Panc1 (cell line): ENCODE measurements around the gene CTNND2. TPM values are rescaled to one million over a fixed set of nuclear protein-coding genes. Genes with fewer than 3 reads are reported as not detected.

ENCODE experiments used
- ATAC-seq: fragments of 200-7000 bp; cut with Tn5 transposase; 2 replicates; pipeline ENCODE4 v1.9.1; 2020; ENCODE audit warnings: mild to moderate bottlenecking, moderate library complexity
- BruUV-seq: library from RNA; stranded (reverse); fragments of 400-500 nt; replicated peaks from 2 replicates; lab custom pipeline; 2021; lab: Mats Ljungman, UMichigan
- CTCF ChIA-PET: fragments of 300-600 bp; sonication (Branson Sonifier 250); formaldehyde crosslinking; loops from one replicate; lab custom pipeline; 2022; ENCODE audit warnings: antibody characterized with exemption; lab: Charles Lee
- POLR2A ChIA-PET: fragments of 300-600 bp; sonication (Branson Sonifier 250); formaldehyde crosslinking; loops from one replicate; lab custom pipeline; 2022; ENCODE audit warnings: antibody characterized with exemption; lab: Charles Lee
- DNase-seq: peaks from one replicate; pipeline ENCODE4 v3.0.0-alpha.2; 2010; ENCODE audit warnings: low read depth, low spot score
- H3K27ac ChIP-seq: 2 replicates; pipeline ENCODE4 v1.5.1; 2011; ENCODE audit warnings: mild to moderate bottlenecking, low read length, inconsistent platforms
- H3K27me3 ChIP-seq: fragments of 200-500 bp; sonication (Bioruptor generic); 2 replicates; pipeline ENCODE4 v1.6.0; 2014; ENCODE audit warnings: low read length, inconsistent platforms; ENCODE audit not compliant: control insufficient read depth, insufficient read depth
- H3K36me3 ChIP-seq: fragments of 200-500 bp; sonication (Bioruptor generic); 2 replicates; pipeline ENCODE4 v1.5.1; 2014; ENCODE audit warnings: inconsistent platforms, mild to moderate bottlenecking, low read length, moderate library complexity; ENCODE audit not compliant: control insufficient read depth, insufficient read depth
- H3K4me1 ChIP-seq: 2 replicates; pipeline ENCODE4 v1.5.1; 2011; ENCODE audit warnings: inconsistent platforms, mild to moderate bottlenecking, low read length, moderate library complexity; ENCODE audit not compliant: control insufficient read depth, insufficient read depth
- H3K4me3 ChIP-seq, 2 experiments: 2 replicates each; pipeline ENCODE4 v1.5.1; 2011 to 2012; ENCODE audit warnings: low read depth in 2 of 2, low read length in 2 of 2, mild to moderate bottlenecking in 2 of 2, inconsistent platforms in 1 of 2, moderate library complexity in 1 of 2
- H3K9me3 ChIP-seq: fragments of 200-500 bp; sonication (Bioruptor generic); 2 replicates; pipeline ENCODE4 v1.5.1; 2014; ENCODE audit warnings: low read depth, mild to moderate bottlenecking, inconsistent platforms, low read length, moderate library complexity; ENCODE audit not compliant: control insufficient read depth, insufficient read depth
- POLR2AphosphoS5 ChIP-seq: IDR thresholded peaks from 2 replicates; pipeline ENCODE4 v1.6.1; 2012; ENCODE audit warnings: mild to moderate bottlenecking, low read depth, low read length, moderate library complexity
- SIN3A ChIP-seq: IDR thresholded peaks from 2 replicates; pipeline ENCODE4 v1.6.1; 2012; ENCODE audit warnings: low read depth, mild to moderate bottlenecking, low read length, moderate library complexity, borderline replicate concordance; ENCODE audit not compliant: insufficient read depth
- TCF7L2 ChIP-seq: IDR thresholded peaks from 2 replicates; pipeline ENCODE4 v1.6.1; 2011; ENCODE audit warnings: mild to moderate bottlenecking, low read depth, low read length, inconsistent platforms
- in situ Hi-C: cut with HindIII; loops from 2 replicates; pipeline ENCODE4 v1.10.0; 2016; ENCODE audit warnings: low sequenced_read_pairs, low pct_unique_long_range_greater_than_20kb
- intact Hi-C: fragments of 100-400 bp; cut with micrococcal nuclease; formaldehyde crosslinking; loops from one replicate; pipeline ENCODE4 v1.10.0; 2022; ENCODE audit not compliant: unreplicated experiment
- total RNA-seq: library from RNA; stranded (reverse); gene quantifications from one replicate; pipeline ENCODE4 v1.2.1, GENCODE V29; 2021; ENCODE audit not compliant: unreplicated experiment
- TF ChIP-seq, protein P1 (sequence below), 2 experiments: IDR thresholded peaks; 2 replicates each; pipeline ENCODE4 v1.6.1; 2011 to 2012; ENCODE audit warnings: low read depth in 2 of 2, control low read depth in 1 of 2, low read length in 1 of 2, mild to moderate bottlenecking in 1 of 2, moderate library complexity in 1 of 2; ENCODE audit not compliant: insufficient read depth in 1 of 2
- TF ChIP-seq, protein P2 (sequence below): fragments of 450-650 bp; IDR thresholded peaks from 2 replicates; pipeline ENCODE4 v1.5.1; 2017; ENCODE audit warnings: mild to moderate bottlenecking

Gene CTNND2
- total RNA-seq, 1 experiment from 2014 or later: 1.0 TPM

DNA sequence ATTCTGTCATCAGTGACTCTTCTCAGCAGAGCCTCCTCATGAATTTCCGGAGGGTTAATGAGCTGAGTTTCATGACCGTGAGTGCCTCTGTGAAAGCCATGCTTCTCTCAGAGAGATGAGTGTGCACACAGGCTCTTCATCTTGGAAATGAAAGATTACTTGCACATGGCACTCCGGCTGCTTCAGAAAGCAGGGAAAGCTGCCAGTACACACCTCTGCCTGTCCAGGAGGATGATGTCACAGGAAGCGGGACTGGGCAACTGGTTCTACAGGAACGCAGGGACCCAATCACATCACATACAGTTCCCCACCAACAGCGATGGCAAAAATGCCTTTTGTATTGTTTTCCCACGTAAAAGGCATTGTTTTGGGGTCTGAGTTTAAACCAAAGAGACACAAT is 857.2 kb downstream of the CTNND2 start:
- Histone ChIP-seq H3K4me3 (no peak overlapping the region), H3K27ac (no peak overlapping the region), H3K9me3 (no peaks in the 10 kb centered on the region), H3K4me1 (no peaks in the 10 kb centered on the region), H3K27me3 (peaks cover 12% of the 10 kb centered on the region), H3K36me3 (no peaks in the 10 kb centered on the region)
- BruUV-seq: no TSS peak
- TF ChIP-seq SIN3A (no peak), TCF7L2 (no peak), POLR2AphosphoS5 (no peak)
- TF ChIP-seq, protein P1, sequence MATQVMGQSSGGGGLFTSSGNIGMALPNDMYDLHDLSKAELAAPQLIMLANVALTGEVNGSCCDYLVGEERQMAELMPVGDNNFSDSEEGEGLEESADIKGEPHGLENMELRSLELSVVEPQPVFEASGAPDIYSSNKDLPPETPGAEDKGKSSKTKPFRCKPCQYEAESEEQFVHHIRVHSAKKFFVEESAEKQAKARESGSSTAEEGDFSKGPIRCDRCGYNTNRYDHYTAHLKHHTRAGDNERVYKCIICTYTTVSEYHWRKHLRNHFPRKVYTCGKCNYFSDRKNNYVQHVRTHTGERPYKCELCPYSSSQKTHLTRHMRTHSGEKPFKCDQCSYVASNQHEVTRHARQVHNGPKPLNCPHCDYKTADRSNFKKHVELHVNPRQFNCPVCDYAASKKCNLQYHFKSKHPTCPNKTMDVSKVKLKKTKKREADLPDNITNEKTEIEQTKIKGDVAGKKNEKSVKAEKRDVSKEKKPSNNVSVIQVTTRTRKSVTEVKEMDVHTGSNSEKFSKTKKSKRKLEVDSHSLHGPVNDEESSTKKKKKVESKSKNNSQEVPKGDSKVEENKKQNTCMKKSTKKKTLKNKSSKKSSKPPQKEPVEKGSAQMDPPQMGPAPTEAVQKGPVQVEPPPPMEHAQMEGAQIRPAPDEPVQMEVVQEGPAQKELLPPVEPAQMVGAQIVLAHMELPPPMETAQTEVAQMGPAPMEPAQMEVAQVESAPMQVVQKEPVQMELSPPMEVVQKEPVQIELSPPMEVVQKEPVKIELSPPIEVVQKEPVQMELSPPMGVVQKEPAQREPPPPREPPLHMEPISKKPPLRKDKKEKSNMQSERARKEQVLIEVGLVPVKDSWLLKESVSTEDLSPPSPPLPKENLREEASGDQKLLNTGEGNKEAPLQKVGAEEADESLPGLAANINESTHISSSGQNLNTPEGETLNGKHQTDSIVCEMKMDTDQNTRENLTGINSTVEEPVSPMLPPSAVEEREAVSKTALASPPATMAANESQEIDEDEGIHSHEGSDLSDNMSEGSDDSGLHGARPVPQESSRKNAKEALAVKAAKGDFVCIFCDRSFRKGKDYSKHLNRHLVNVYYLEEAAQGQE (IDR thresholded peaks at IDR 0.05; ENCODE audit: insufficient read depth in 1 of 2, low read depth in 2 of 2, low read length in 1 of 2): no peak
- TF ChIP-seq, protein P2, sequence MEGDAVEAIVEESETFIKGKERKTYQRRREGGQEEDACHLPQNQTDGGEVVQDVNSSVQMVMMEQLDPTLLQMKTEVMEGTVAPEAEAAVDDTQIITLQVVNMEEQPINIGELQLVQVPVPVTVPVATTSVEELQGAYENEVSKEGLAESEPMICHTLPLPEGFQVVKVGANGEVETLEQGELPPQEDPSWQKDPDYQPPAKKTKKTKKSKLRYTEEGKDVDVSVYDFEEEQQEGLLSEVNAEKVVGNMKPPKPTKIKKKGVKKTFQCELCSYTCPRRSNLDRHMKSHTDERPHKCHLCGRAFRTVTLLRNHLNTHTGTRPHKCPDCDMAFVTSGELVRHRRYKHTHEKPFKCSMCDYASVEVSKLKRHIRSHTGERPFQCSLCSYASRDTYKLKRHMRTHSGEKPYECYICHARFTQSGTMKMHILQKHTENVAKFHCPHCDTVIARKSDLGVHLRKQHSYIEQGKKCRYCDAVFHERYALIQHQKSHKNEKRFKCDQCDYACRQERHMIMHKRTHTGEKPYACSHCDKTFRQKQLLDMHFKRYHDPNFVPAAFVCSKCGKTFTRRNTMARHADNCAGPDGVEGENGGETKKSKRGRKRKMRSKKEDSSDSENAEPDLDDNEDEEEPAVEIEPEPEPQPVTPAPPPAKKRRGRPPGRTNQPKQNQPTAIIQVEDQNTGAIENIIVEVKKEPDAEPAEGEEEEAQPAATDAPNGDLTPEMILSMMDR: no peak
- ChIA-PET CTCF (no interaction called here), POLR2A (no interaction called here)
- in situ Hi-C loops: no loop called here
- DNase-seq (no peak), ATAC-seq (no peak)
- intact Hi-C loops: no loop called here

DNA sequence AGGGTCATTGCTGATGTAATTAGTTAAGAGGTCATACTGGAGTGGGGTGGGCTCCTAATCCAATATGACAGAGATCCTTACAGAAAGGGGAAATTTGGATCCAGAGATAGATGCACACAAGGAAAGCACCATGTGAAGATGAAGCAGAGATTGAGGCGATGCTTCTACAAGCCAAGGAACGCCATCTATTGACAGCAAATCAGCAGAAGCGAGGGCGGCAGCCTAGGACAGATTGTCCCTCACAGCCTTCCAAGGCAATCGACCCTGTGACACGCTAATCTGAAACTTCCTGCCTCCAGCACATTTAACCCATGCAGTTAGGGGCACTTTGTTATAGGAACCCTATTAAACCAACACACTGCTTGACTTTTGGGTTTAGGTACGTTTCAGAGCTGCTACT is 858.1 kb downstream of the CTNND2 start:
- ChIA-PET POLR2A (no interaction called here), CTCF (no interaction called here)
- intact Hi-C loops (no loop called here), in situ Hi-C loops (no loop called here)
- no peaks in the 10 kb centered on the region for H3K36me3 ChIP-seq
- H3K9me3 ChIP-seq: no peaks in the 10 kb centered on the region
- ATAC-seq: no peak
- TF ChIP-seq, protein P2: peak; percentile 50
- TF ChIP-seq SIN3A: no peak
- no TSS peak for BruUV-seq
- peak; percentile 13 for DNase-seq
- no peaks in the 10 kb centered on the region for H3K4me1 ChIP-seq
- H3K4me3 ChIP-seq: no peak overlapping the region
- peaks cover 6% of the 10 kb centered on the region for H3K27me3 ChIP-seq
- no peak overlapping the region for H3K27ac ChIP-seq

DNA sequence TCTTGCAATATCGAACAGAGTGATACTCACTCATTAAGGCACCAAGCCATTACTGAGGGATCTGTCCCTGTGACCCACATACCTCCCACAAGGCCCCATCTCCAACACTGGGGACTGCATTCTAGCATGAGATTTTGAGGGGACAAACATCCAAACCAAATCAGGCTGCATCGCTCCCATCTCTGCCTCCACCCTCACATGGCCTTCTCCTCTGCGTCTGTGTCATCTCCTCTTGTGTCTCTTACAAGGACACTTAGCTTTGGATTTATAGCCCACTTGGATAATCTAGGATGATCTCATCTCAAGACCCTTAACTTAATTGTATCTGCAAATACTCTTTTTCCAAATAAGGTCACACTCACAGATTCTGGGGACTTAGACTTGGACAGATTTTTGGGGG is 858.8 kb downstream of the CTNND2 start:
- no peaks in the 10 kb centered on the region for H3K4me1 ChIP-seq
- H3K27ac ChIP-seq: no peak overlapping the region
- no peak for ATAC-seq
- POLR2A ChIA-PET: no interaction called here
- BruUV-seq: no TSS peak
- in situ Hi-C loops (no loop called here), intact Hi-C loops (no loop called here)
- CTCF ChIA-PET: no interaction called here
- no peaks in the 10 kb centered on the region for H3K9me3 ChIP-seq
- H3K4me3 ChIP-seq: no peak overlapping the region
- TF ChIP-seq, protein P2: no peak
- TF ChIP-seq SIN3A: no peak
- TF ChIP-seq POLR2AphosphoS5: no peak
- TF ChIP-seq, protein P1 (IDR thresholded peaks at IDR 0.05; ENCODE audit: insufficient read depth in 1 of 2, low read depth in 2 of 2, low read length in 1 of 2): no peak
- H3K36me3 ChIP-seq: no peaks in the 10 kb centered on the region
- DNase-seq: no peak
- H3K27me3 ChIP-seq: peaks cover 9% of the 10 kb centered on the region
